ENCODE data around the gene SHANK3. TPM values are rescaled to one million over a fixed set of nuclear protein-coding genes. Genes with fewer than 3 reads are reported as not detected.

Gene SHANK3
- total RNA-seq, 2 experiments from 2014 or later: 0.15 TPM; not detected in 1

DNA sequence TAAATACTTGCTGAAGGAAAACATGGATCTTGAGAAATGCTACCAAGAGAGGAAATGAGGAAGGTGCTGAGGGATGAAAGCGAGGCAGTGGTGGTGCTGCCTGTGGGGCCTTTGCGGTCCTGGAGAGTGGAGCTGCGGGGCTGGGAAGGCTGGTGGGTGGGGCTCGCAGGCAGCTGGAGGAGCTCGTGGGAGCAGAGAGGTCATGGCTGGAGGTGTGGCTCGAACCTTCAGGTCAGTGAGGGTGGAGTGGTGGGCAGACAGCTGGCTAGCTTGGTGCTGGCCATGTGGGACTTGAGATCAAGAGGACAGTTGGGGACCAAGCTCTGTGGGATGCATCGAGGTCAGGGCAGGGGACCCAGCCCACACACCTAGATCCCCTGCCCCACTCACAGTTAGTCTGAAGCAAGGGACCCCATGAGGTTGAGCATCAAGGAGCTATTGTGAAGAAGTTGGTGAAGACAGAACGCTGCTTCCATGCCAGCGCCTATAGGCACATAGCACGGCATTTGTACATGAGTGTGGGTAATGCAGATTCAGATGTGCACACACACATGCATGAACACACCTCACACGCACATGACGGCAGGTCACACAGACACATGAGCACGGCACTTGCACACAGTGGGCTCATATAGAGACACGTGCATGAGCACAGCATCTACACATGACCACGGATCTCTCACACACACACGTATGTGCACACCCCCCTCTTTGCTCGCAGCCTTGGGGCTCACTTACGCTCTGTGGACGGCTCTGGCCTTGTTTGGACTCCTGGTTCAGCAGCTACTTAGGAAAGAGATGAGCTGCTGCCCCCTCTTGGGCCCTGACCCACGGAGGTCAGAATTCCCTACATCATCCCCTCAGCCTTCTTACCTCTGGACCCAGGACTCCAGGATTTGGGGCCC, 30.4 kb downstream of the SHANK3 start:
- H3K9me3 ChIP-seq (ENCODE audit: low read length): no peaks in the 10 kb centered on the region
- H3K4me3 ChIP-seq (ENCODE audit: low read depth, low read length, poor library complexity, severe bottlenecking): no peak overlapping the region
- ChIA-PET POLR2A (no interaction called here), CTCF (ENCODE audit: unreplicated experiment) (interaction anchor here (0.6 kb wide), 1 partner anchor 565 kb away, joined by 4 read pairs; no protein-coding TSS in a partner anchor)
- no peaks in the 10 kb centered on the region for H4K20me1 ChIP-seq (ENCODE audit: insufficient read depth, low read length)
- no TSS peak for BruUV-seq (replicated peaks)
- H3K9me2 ChIP-seq (ENCODE audit: insufficient read depth, low read length): no peaks in the 10 kb centered on the region
- no peak for DNase-seq (ENCODE audit: low spot score)
- intact Hi-C loops (cut with micrococcal nuclease; ENCODE audit: unreplicated experiment): no loop called here
- no peaks in the 10 kb centered on the region for H3K79me2 ChIP-seq (ENCODE audit: insufficient read depth, low read depth, low read length)
- H3K36me3 ChIP-seq (ENCODE audit: insufficient read depth, low read length): no peaks in the 10 kb centered on the region
- H3K4me1 ChIP-seq (ENCODE audit: insufficient read depth, low read length, poor library complexity, severe bottlenecking): no peaks in the 10 kb centered on the region
- H2AFZ ChIP-seq (ENCODE audit: low read length): no peak overlapping the region
- no peak overlapping the region for H3K4me2 ChIP-seq (ENCODE audit: low read length)
- TF ChIP-seq, protein P1, sequence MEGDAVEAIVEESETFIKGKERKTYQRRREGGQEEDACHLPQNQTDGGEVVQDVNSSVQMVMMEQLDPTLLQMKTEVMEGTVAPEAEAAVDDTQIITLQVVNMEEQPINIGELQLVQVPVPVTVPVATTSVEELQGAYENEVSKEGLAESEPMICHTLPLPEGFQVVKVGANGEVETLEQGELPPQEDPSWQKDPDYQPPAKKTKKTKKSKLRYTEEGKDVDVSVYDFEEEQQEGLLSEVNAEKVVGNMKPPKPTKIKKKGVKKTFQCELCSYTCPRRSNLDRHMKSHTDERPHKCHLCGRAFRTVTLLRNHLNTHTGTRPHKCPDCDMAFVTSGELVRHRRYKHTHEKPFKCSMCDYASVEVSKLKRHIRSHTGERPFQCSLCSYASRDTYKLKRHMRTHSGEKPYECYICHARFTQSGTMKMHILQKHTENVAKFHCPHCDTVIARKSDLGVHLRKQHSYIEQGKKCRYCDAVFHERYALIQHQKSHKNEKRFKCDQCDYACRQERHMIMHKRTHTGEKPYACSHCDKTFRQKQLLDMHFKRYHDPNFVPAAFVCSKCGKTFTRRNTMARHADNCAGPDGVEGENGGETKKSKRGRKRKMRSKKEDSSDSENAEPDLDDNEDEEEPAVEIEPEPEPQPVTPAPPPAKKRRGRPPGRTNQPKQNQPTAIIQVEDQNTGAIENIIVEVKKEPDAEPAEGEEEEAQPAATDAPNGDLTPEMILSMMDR (conservative IDR thresholded peaks at IDR 0.05; ENCODE audit: low read length): no peak
- no peak for TF ChIP-seq EZH2phosphoT487 (IDR thresholded peaks at IDR 0.05; ENCODE audit: borderline replicate concordance, low read depth, low read length)
- H3K27ac ChIP-seq (ENCODE audit: low read depth, low read length, poor library complexity, severe bottlenecking): no peak overlapping the region

DNA sequence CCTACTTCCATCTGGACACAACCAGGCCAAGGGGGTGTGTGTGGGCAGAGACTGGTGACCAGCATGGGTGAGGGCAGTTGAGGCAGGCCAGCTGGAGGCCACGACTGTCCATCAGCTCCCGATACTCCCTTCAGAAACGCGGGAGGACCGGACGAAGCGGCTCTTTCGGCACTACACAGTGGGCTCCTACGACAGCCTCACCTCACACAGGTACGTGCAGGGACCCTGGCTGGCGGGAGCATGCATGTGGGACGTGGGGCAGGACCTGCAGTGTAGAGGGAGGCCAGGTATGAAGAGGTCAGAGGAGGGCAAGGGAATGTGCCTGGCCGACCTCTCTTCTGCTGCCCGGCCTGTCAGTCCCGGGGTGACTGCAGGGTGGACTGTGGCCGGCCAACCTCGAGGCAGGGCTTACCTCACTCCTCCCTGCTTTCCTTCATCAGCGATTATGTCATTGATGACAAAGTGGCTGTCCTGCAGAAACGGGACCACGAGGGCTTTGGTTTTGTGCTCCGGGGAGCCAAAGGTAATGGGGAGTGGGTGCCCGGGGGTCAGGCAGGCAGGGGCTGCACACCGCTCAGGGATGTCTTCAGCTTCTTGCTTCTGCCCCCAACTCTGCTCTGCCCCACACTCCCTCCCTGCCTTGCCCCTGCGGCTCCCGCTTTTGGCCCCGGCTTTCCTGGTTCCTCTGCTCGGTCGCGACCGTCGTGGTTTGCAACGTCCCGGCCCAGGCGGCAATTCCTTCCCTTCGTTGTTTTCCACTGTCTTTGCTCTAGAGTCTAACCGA, 31.3 kb downstream of the SHANK3 start:
- BruUV-seq (replicated peaks): no TSS peak
- Histone ChIP-seq H3K4me2 (ENCODE audit: low read length) (no peak overlapping the region), H3K27ac (ENCODE audit: low read depth, low read length, poor library complexity, severe bottlenecking) (no peak overlapping the region), H4K20me1 (ENCODE audit: insufficient read depth, low read length) (no peaks in the 10 kb centered on the region), H3K4me1 (ENCODE audit: insufficient read depth, low read length, poor library complexity, severe bottlenecking) (no peaks in the 10 kb centered on the region), H3K79me2 (ENCODE audit: insufficient read depth, low read depth, low read length) (no peaks in the 10 kb centered on the region), H3K9me2 (ENCODE audit: insufficient read depth, low read length) (no peaks in the 10 kb centered on the region), H3K4me3 (ENCODE audit: low read depth, low read length, poor library complexity, severe bottlenecking) (no peak overlapping the region), H3K36me3 (ENCODE audit: insufficient read depth, low read length) (no peaks in the 10 kb centered on the region), H2AFZ (ENCODE audit: low read length) (no peak overlapping the region), H3K9me3 (ENCODE audit: low read length) (no peaks in the 10 kb centered on the region)
- DNase-seq (ENCODE audit: low spot score): no peak
- POLR2A ChIA-PET: no interaction called here
- CTCF ChIA-PET (ENCODE audit: unreplicated experiment): no interaction called here
- TF ChIP-seq, protein P1 (conservative IDR thresholded peaks at IDR 0.05; ENCODE audit: low read length): no peak
- no peak for TF ChIP-seq EZH2phosphoT487 (IDR thresholded peaks at IDR 0.05; ENCODE audit: borderline replicate concordance, low read depth, low read length)
- intact Hi-C loops (cut with micrococcal nuclease; ENCODE audit: unreplicated experiment): no loop called here

Measured in OCI-LY7 (cell line).